Amygdala (tissue), 56 donors: Measurements from ENCODE around the gene STARD5.

ENCODE experiments used
- DNase-seq, 56 donors: peaks; one replicate each; lab custom pipeline; 2025; lab: John Stamatoyannopoulos, UW

The STARD5 gene

DNA sequence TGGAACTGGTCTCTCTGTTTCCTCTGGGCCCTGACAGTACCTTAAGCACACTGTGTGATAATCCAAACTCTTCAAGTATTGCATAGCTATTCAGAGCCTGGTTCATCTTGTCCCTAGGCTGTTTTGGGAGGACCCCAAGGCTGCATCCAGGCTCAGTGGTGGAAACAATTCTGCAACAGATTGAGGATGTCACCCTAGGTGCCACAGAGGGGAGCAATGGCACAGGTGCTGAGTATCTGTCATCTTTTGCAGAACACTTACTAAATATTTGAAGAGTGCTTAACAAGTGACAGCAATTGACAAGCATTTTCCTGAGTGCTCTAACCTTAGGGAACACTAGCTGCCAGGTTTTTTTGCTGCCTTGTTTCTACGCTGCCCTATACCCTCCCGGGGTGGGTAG, 27.8 kb downstream of the STARD5 start:
- DNase-seq: no peak

- DNase-seq: no peak
Measured at GRCh38 chr15:81295486-81296121, 28.3 kb downstream of the STARD5 start.

DNA sequence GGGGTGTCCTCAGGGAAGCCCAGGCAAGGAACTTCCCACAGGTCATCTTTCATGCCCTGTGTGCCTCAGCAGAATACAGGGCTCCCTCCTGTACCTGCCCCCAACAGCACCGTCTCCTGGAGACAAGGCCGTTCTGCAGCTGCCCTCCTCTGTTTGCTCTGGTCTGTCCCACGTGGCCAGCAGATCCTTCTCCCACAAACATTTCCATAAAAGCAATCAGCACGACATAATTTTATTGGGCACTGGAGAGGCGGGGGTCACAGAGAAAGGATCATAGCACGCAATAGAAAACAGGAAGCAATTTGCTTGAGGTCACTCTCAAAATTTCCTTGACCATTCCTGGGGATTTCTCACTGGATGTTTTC, 29.4 kb downstream of the STARD5 start:
- no peak for DNase-seq

GRCh38 chr15:81293728-81294515, 30.0 kb downstream of the STARD5 start:
- DNase-seq: peak in 1 of 56 donors; percentile 32

- no peak for DNase-seq
Measured at GRCh38 chr15:81292523-81293001, 31.4 kb downstream of the STARD5 start.

- DNase-seq: no peak
Measured at GRCh38 chr15:81291916-81292522, 31.9 kb downstream of the STARD5 start.

DNA sequence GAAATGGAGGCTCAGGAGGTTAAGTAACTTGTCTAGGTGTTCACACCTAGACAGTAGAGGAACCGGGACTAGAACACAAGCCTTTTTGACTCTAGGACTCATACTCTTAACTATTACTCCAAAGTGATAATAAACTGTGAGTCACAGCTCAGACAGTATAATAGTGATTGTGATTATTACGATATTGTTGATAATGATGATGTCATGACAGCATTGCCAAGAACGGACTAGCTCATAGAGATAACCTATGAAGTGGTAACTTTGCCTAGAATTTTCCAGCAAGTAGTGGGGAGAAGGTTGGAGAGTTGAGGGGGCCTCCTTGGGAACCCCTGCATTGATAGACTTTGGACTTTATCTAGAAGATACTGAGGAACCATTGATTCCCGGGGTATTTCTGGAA, 34.0 kb downstream of the STARD5 start:
- no peak for DNase-seq

GRCh38 chr15:81288616-81289015, 35.3 kb downstream of the STARD5 start:
- no peak for DNase-seq

GRCh38 chr15:81288040-81288439, 35.9 kb downstream of the STARD5 start:
- no peak for DNase-seq

GRCh38 chr15:81286621-81287121, 37.3 kb downstream of the STARD5 start:
- no peak for DNase-seq

DNA sequence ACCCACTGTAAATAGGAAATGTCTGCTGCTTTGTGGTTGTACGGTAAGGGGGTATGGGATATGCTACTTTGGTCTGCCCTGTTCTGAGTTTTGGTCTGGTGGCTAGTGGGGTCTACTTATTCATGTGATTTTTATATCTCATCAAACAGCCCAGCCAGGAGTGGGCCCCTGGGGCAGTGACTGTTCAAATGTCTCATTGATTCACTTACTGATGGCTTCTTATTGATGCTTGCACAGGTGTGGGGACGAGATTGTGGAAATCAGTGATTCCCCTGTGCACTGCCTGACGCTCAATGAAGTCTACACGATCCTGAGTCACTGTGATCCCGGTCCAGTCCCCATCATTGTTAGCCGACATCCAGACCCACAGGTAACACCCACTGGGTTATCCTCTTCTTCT, 38.5 kb downstream of the STARD5 start:
- no peak for DNase-seq

- DNase-seq: peak in 1 of 56 donors; percentile 12
Measured at GRCh38 chr15:81284256-81285031, 39.5 kb downstream of the STARD5 start.

- no peak for DNase-seq
Measured at GRCh38 chr15:81282911-81283310, 41.0 kb downstream of the STARD5 start.

DNA sequence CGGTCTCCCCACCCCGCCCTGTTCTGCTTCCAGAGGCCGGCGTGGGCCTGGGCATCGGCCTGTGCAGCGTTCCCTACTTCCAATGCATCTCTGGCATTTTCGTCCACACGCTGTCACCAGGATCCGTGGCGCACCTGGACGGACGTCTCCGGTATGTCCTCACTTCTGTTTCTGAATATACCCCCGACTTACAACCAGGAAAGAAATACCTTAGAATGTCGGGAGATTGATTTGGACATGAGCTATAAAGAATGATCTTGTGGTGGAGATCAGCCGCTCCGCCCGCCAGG, 41.4 kb downstream of the STARD5 start:
- DNase-seq: no peak

DNA sequence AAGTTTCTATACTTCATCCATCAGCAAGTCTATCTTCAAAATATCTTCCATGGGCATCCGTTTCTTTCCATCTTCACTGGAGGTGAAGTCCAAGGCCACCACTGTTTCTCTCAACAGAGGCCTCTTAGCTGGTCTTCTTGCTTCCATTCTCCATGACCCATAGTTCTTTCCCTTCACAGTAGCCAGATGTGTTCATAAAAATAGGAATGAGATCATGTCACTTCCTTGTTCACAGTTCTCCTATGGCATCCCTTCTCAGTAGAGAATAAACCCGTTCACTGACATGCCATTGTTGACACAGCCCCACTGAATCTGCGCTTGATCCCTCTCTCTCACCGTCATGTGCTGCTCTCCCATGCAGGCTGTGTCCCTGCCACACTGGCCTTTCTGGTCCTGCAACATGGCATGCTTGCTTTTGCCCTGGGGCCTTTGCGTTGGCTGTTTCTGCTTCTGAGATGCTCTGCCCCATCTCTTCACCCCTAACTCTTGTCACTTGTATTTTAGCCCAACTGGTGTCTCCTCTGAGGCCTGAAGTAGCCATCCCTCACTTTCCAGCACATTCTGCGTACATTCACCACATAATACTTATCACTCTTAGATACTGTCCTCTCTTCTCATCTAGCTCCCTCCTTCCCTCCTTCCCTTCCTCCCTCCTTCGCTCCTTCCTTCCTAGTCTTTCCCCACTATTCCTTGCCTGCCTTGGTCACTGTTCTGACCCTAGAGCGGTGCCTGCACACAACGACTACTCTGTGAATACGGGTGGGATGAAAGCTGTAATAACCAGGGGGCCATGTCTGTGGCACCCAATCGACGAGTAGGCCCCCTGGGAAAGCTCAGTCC, 42.0 kb downstream of the STARD5 start:
- no peak for DNase-seq

GRCh38 chr15:81281456-81281735, 42.5 kb downstream of the STARD5 start:
- no peak for DNase-seq

GRCh38 chr15:81280696-81281455, 43.1 kb downstream of the STARD5 start:
- no peak for DNase-seq

GRCh38 chr15:81279621-81280485, 44.1 kb downstream of the STARD5 start:
- DNase-seq: no peak
